H1 (cell line): ENCODE data around the gene KCNC1. TPM values are rescaled to one million over a fixed set of nuclear protein-coding genes. Genes with fewer than 3 reads are reported as not detected.

Source experiments
- CTCF ChIA-PET: fragments of 300-600 bp; sonication (Branson Sonifier 250); formaldehyde crosslinking; loops from one replicate; lab custom pipeline; 2021; ENCODE audit not compliant: partially characterized antibody; lab: Charles Lee
- POLR2A ChIA-PET: fragments of 300-600 bp; sonication (Branson Sonifier 250); formaldehyde crosslinking; loops from one replicate; lab custom pipeline; 2021; ENCODE audit warnings: inconsistent platforms; ENCODE audit not compliant: partially characterized antibody; lab: Charles Lee
- DNase-seq, 2 experiments: peaks; one replicate each; pipeline versions ENCODE4 v3.0.0 to v3.0.0-alpha.2; 2010 to 2022; ENCODE audit warnings: low spot score in 2 of 2, low read depth in 1 of 2, mixed read lengths in 1 of 2
- FAIRE-seq: peaks from 2 replicates; lab custom pipeline; 2011; peaks lifted over from hg19 to GRCh38; lab: Jason Lieb, UNC
- H2AFZ ChIP-seq: 2 replicates; pipeline ENCODE4 v1.8.1; 2012; ENCODE audit warnings: low read length, inconsistent platforms
- H2AK5ac ChIP-seq: 2 replicates; pipeline ENCODE4 v1.6.1; 2013; ENCODE audit warnings: low read depth, low read length
- H2BK120ac ChIP-seq: replicated peaks from 2 replicates; pipeline ENCODE3; 2013; ENCODE audit warnings: low read depth, low read length, inconsistent platforms
- H2BK12ac ChIP-seq: 2 replicates; pipeline ENCODE4 v1.6.1; 2013; ENCODE audit warnings: low read depth, low read length
- H2BK15ac ChIP-seq: 2 replicates; pipeline ENCODE4 v1.6.1; 2013; ENCODE audit warnings: low read length
- H2BK20ac ChIP-seq: 2 replicates; pipeline ENCODE4 v1.6.1; 2013; ENCODE audit warnings: low read length
- H2BK5ac ChIP-seq: 2 replicates; pipeline ENCODE4 v1.6.1; 2013; ENCODE audit warnings: low read depth, low read length
- H3K14ac ChIP-seq: 2 replicates; pipeline ENCODE4 v1.6.1; 2013; ENCODE audit warnings: inconsistent platforms; ENCODE audit not compliant: insufficient read length
- H3K18ac ChIP-seq: 2 replicates; pipeline ENCODE4 v1.6.1; 2013; ENCODE audit warnings: low read length; ENCODE audit errors: extremely low read depth
- H3K23ac ChIP-seq: 2 replicates; pipeline ENCODE4 v1.6.1; 2013; ENCODE audit warnings: inconsistent platforms; ENCODE audit not compliant: insufficient read length
- H3K23me2 ChIP-seq: 2 replicates; pipeline ENCODE4 v1.6.1; 2013; ENCODE audit warnings: low read depth, low read length
- H3K27ac ChIP-seq: 2 replicates; pipeline ENCODE4 v1.6.1; 2011; ENCODE audit warnings: low read depth, low read length, inconsistent platforms
- H3K27me3 ChIP-seq, 4 experiments: replicated peaks in 1 of 4; 1 replicate in 1 of 4; 2 replicates in 3 of 4; pipeline versions ENCODE4 v1.6.1 to v1.8.1; 2011 to 2013; ENCODE audit warnings: low read length in 3 of 4, mild to moderate bottlenecking in 3 of 4, inconsistent platforms in 2 of 4, mixed read lengths in 2 of 4, moderate library complexity in 1 of 4; ENCODE audit not compliant: control insufficient read depth in 3 of 4, insufficient read depth in 3 of 4; ENCODE audit errors: extremely low read depth in 1 of 4
- H3K36me3 ChIP-seq, 4 experiments: 2 replicates each; pipeline versions ENCODE4 v1.6.1 to v1.8.1; 2011 to 2013; ENCODE audit warnings: mild to moderate bottlenecking in 4 of 4, low read length in 3 of 4, moderate library complexity in 2 of 4, control low read depth in 1 of 4, inconsistent platforms in 1 of 4; ENCODE audit not compliant: insufficient read depth in 4 of 4, control insufficient read depth in 2 of 4
- H3K4ac ChIP-seq: replicated peaks from 2 replicates; pipeline ENCODE3; 2013; ENCODE audit warnings: low read length, low read depth, mixed read lengths, inconsistent platforms; ENCODE audit not compliant: insufficient read length
- H3K4me1 ChIP-seq, 4 experiments: replicated peaks in 1 of 4; 1 replicate in 1 of 4; 2 replicates in 3 of 4; pipeline versions ENCODE4 v1.6.1 to v1.8.1; 2011 to 2013; ENCODE audit warnings: low read length in 3 of 4, inconsistent platforms in 2 of 4, mixed read lengths in 1 of 4; ENCODE audit not compliant: insufficient read depth in 4 of 4, control insufficient read depth in 3 of 4
- H3K4me2 ChIP-seq, 2 experiments: 2 replicates each; pipeline versions ENCODE4 v1.6.1 to v1.8.1; 2011 to 2013; ENCODE audit warnings: low read depth in 2 of 2, low read length in 2 of 2, control low read depth in 1 of 2, inconsistent platforms in 1 of 2, mild to moderate bottlenecking in 1 of 2; ENCODE audit not compliant: insufficient read depth in 1 of 2
- H3K4me3 ChIP-seq, 4 experiments: fragments of 200-600, 300-600 bp in 1 of 4; sonication (generic), shearing (Covaris generic), sonication (Bioruptor Twin) in 1 of 4; 2 replicates each; pipeline versions ENCODE4 v1.5.1 to v1.8.1; 2011 to 2016; ENCODE audit warnings: low read length in 4 of 4, low read depth in 3 of 4, control low read depth in 2 of 4, inconsistent platforms in 2 of 4, mild to moderate bottlenecking in 2 of 4, mixed read lengths in 1 of 4, moderate library complexity in 1 of 4; ENCODE audit not compliant: insufficient read depth in 2 of 4; ENCODE audit errors: extremely low read depth in 1 of 4
- H3K56ac ChIP-seq: replicated peaks from 2 replicates; pipeline ENCODE3; 2013; ENCODE audit warnings: low read depth, mild to moderate bottlenecking, mixed read lengths, low read length, inconsistent platforms; ENCODE audit not compliant: insufficient read length
- H3K79me1 ChIP-seq: 2 replicates; pipeline ENCODE4 v1.6.1; 2013; ENCODE audit warnings: low read depth, low read length, control low read depth
- H3K79me2 ChIP-seq, 2 experiments: 2 replicates each; pipeline versions ENCODE4 v1.6.1 to v1.8.1; 2012 to 2013; ENCODE audit warnings: low read length in 2 of 2, mild to moderate bottlenecking in 2 of 2, inconsistent platforms in 1 of 2; ENCODE audit not compliant: insufficient read depth in 2 of 2, control insufficient read depth in 1 of 2
- H3K9ac ChIP-seq, 4 experiments: replicated peaks in 1 of 4; 1 replicate in 1 of 4; 2 replicates in 3 of 4; pipeline versions ENCODE4 v1.6.1 to v1.8.1; 2011 to 2013; ENCODE audit warnings: low read depth in 3 of 4, low read length in 3 of 4, control low read depth in 2 of 4, mild to moderate bottlenecking in 2 of 4, moderate library complexity in 2 of 4, inconsistent platforms in 1 of 4; ENCODE audit errors: extremely low read depth in 1 of 4
- H3K9me3 ChIP-seq, 2 experiments: 2 replicates each; pipeline versions ENCODE4 v1.6.1 to v1.8.1; 2012 to 2013; ENCODE audit warnings: mild to moderate bottlenecking in 2 of 2, moderate library complexity in 2 of 2, control low read depth in 1 of 2, inconsistent platforms in 1 of 2, low read depth in 1 of 2, low read length in 1 of 2, mixed read lengths in 1 of 2; ENCODE audit not compliant: insufficient read depth in 2 of 2
- H4K20me1 ChIP-seq, 2 experiments: replicated peaks in 1 of 2; 2 replicates each; pipeline versions ENCODE3 to v1.8.1; 2011 to 2013; ENCODE audit warnings: inconsistent platforms in 2 of 2, low read length in 2 of 2, mild to moderate bottlenecking in 1 of 2; ENCODE audit not compliant: insufficient read depth in 2 of 2, control insufficient read depth in 1 of 2
- H4K5ac ChIP-seq: 2 replicates; pipeline ENCODE4 v1.6.1; 2013; ENCODE audit warnings: low read length, low read depth, mixed read lengths, inconsistent platforms; ENCODE audit not compliant: insufficient read length
- H4K8ac ChIP-seq: 2 replicates; pipeline ENCODE4 v1.8.0; 2013; ENCODE audit warnings: mild to moderate bottlenecking, moderate library complexity, low read length, inconsistent platforms; ENCODE audit not compliant: insufficient read depth; ENCODE audit errors: extremely low read depth
- H4K91ac ChIP-seq: replicated peaks from 2 replicates; pipeline ENCODE3; 2013; ENCODE audit warnings: low read length, mixed read lengths, inconsistent platforms; ENCODE audit not compliant: insufficient read length
- WGBS, 2 experiments: shearing (Covaris generic) in 1 of 2; methylation state at CpG; one replicate each; pipeline versions ENCODE4 v1.1.6 to v1.1.7; 2013 to 2015; ENCODE audit warnings: low lambda C conversion rate in 2 of 2, mixed read lengths in 2 of 2, inconsistent platforms in 1 of 2, low coverage in 1 of 2, missing lambda C conversion rate in 1 of 2; ENCODE audit not compliant: insufficient replicate concordance in 2 of 2, insufficient coverage in 1 of 2, insufficient read length in 1 of 2; ENCODE audit errors: extremely low coverage in 1 of 2, missing lambda C conversion rate in 1 of 2; 5-methylcytosine and 5-hydroxymethylcytosine counted together
- polyA plus RNA-seq, 7 experiments: library from polyadenylated mRNA; depleted of rRNA in 3 of 7; stranded (reverse) in 5 of 7; unstranded in 2 of 7; fragments of >200 nt in 5 of 7; fragments of 200-250 nt in 2 of 7; gene quantifications; 1 replicate in 5 of 7; 2 replicates in 1 of 7; 4 replicates in 1 of 7; pipeline versions ENCODE4 v1.2.1 to v1.2.3, GENCODE V29; 2011 to 2013; ENCODE audit warnings: missing spikeins in 2 of 7, mixed read lengths in 2 of 7
- total RNA-seq: library from RNA; stranded (reverse); fragmentation: NEBNext Ultra II Directional; extraction: Animal tissue kit (Norgen Biotek cat#: 25700); gene quantifications from 2 replicates; pipeline ENCODE4 v1.2.1, GENCODE V29; 2021

KCNC1 gene
- total and polyA plus RNA-seq, 2 of the 8 experiments (the other 6 are each of a cell fraction or from before 2014, with no cell fraction given): 0.11 to 0.26 TPM

- Histone ChIP-seq H3K18ac (no peak overlapping the region), H3K23ac (no peak overlapping the region), H2BK5ac (no peak overlapping the region), H3K9me3 (no peaks in the 10 kb centered on the region), H2AK5ac (no peak overlapping the region), H3K56ac (no peak overlapping the region), H3K4me3 (no peak overlapping the region), H4K91ac (no peak overlapping the region), H2BK12ac (no peak overlapping the region), H3K27me3 (no peaks in the 10 kb centered on the region), H3K36me3 (no peaks in the 10 kb centered on the region), H2AFZ (no peak overlapping the region), H2BK20ac (no peak overlapping the region), H3K4me2 (no peak overlapping the region), H4K5ac (no peak overlapping the region), H2BK120ac (no peak overlapping the region), H3K79me1 (no peaks in the 10 kb centered on the region), H3K4me1 (no peaks in the 10 kb centered on the region), H4K8ac (no peak overlapping the region), H4K20me1 (peaks cover 0 to 2% of the 10 kb centered on the region in 2 experiments), H3K23me2 (no peaks in the 10 kb centered on the region), H3K79me2 (no peaks in the 10 kb centered on the region), H2BK15ac (no peak overlapping the region), H3K27ac (no peak overlapping the region), H3K9ac (no peak overlapping the region), H3K14ac (no peak overlapping the region), H3K4ac (no peak overlapping the region)
- ChIA-PET CTCF (interaction anchor here (0.9 to 1.8 kb wide), 2 partner anchors 49 to 56 kb away, joined by 3 to 7 read pairs; no protein-coding TSS in a partner anchor), POLR2A (no interaction called here)
- DNase-seq (no peak), FAIRE-seq (no peak)
- WGBS, 2 experiments: 81% methylated on average over 13 of the region's 13 CpGs; no CpG with 5 or more reads in 1 of the 2 experiments
Observed at GRCh38 chr11:17777738-17778091, 43.1 kb downstream of the KCNC1 start.
